ENCODE measurements around the gene NUDT17. TPM values are rescaled to one million over a fixed set of nuclear protein-coding genes. Genes with fewer than 3 reads are reported as not detected.

The NUDT17 gene
- total and polyA plus RNA-seq, 9 of the 15 experiments (the other 6 are each of a cell fraction or from before 2014, with no cell fraction given), result 2.1 to 10.0 (median 6.1) TPM

DNA sequence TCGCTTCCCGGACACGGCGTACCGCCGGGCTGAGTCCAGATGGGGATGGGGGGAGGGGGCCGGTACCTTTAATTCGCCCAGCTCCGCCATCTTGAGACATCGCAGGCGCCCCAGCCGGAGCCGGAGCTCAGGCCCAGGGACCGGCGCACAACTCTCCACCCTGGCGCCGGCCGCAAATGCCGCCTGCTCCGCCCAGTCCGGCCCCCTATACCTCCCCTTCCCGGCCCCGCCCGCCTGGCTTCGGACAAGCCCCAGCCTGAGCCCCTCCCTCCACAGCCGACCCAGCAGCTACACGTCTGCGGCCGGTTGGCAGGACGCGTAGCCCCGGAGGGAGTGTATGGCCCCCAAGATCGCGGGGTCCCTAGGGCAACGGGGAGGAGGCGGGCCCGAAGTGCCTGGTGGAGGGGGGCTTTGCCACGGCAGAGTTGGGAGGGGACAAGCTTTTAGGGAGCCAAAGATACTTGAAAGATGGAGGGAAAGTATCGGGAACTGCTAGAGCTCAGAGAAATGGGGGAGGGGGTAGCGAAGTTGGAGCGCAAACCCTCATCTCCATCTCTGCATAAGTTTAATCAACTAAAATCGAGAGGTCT, 13.6 kb downstream of the NUDT17 start, which contains the start of gene PIAS3 (continued):
- TF ChIP-seq ZNF507 (tag; conservative IDR thresholded peaks at IDR 0.05) (no peak), ATF7 (IDR thresholded peaks at IDR 0.05) (peak; percentile 44), BCOR (IDR thresholded peaks at IDR 0.05) (no peak; the same call in 1 of the 2 replicates), CREB1 (IDR thresholded peaks at IDR 0.05) (no peak), CREB1 (CRISPR knock-in tag; IDR thresholded peaks at IDR 0.05) (no peak; the same call in 1 of the 2 replicates), NR2C1 (IDR thresholded peaks at IDR 0.05) (no peak), NR2C1 (tag; IDR thresholded peaks at IDR 0.05) (no peak), TCF3 (CRISPR knock-in tag; IDR thresholded peaks at IDR 0.05) (no peak), ZBTB17 (CRISPR knock-in tag; IDR thresholded peaks at IDR 0.05) (0 out of 2 replicates have a peak, but pooled peaks have one; percentile 33), TBL1XR1 (IDR thresholded peaks at IDR 0.05; ENCODE audit: low read length in 2 of 2) (0 out of 4 replicates have a peak, but pooled peaks of 1 of the 2 experiments have one; percentile 35), ZC3H4 (CRISPR knock-in tag; IDR thresholded peaks at IDR 0.05; ENCODE audit: borderline replicate concordance) (no peak), CTBP1 (IDR thresholded peaks at IDR 0.05; ENCODE audit: borderline replicate concordance) (peak; percentile 20), GTF2E2 (tag; IDR thresholded peaks at IDR 0.05) (peak; percentile 52; the same call in 1 of the 2 replicates), SMARCC2 (IDR thresholded peaks at IDR 0.05; ENCODE audit: low read depth) (0 out of 2 replicates have a peak, but pooled peaks have one; percentile 48), BRD4 (IDR thresholded peaks at IDR 0.05) (no peak), ZZZ3 (IDR thresholded peaks at IDR 0.05) (no peak), ERF (CRISPR knock-in tag; IDR thresholded peaks at IDR 0.05) (no peak), ZNF79 (CRISPR knock-in tag; IDR thresholded peaks at IDR 0.05; ENCODE audit: low read depth) (no peak)
- TF ChIP-seq, protein P1, sequence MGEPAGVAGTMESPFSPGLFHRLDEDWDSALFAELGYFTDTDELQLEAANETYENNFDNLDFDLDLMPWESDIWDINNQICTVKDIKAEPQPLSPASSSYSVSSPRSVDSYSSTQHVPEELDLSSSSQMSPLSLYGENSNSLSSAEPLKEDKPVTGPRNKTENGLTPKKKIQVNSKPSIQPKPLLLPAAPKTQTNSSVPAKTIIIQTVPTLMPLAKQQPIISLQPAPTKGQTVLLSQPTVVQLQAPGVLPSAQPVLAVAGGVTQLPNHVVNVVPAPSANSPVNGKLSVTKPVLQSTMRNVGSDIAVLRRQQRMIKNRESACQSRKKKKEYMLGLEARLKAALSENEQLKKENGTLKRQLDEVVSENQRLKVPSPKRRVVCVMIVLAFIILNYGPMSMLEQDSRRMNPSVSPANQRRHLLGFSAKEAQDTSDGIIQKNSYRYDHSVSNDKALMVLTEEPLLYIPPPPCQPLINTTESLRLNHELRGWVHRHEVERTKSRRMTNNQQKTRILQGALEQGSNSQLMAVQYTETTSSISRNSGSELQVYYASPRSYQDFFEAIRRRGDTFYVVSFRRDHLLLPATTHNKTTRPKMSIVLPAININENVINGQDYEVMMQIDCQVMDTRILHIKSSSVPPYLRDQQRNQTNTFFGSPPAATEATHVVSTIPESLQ (CRISPR knock-in tag; IDR thresholded peaks at IDR 0.05), result no peak
- TF ChIP-seq, protein P2, sequence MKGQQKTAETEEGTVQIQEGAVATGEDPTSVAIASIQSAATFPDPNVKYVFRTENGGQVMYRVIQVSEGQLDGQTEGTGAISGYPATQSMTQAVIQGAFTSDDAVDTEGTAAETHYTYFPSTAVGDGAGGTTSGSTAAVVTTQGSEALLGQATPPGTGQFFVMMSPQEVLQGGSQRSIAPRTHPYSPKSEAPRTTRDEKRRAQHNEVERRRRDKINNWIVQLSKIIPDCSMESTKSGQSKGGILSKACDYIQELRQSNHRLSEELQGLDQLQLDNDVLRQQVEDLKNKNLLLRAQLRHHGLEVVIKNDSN (CRISPR knock-in tag; IDR thresholded peaks at IDR 0.05), result no peak
- TF ChIP-seq, protein P3, sequence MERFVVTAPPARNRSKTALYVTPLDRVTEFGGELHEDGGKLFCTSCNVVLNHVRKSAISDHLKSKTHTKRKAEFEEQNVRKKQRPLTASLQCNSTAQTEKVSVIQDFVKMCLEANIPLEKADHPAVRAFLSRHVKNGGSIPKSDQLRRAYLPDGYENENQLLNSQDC (CRISPR knock-in tag; IDR thresholded peaks at IDR 0.05), result no peak
- TF ChIP-seq, protein P4, sequence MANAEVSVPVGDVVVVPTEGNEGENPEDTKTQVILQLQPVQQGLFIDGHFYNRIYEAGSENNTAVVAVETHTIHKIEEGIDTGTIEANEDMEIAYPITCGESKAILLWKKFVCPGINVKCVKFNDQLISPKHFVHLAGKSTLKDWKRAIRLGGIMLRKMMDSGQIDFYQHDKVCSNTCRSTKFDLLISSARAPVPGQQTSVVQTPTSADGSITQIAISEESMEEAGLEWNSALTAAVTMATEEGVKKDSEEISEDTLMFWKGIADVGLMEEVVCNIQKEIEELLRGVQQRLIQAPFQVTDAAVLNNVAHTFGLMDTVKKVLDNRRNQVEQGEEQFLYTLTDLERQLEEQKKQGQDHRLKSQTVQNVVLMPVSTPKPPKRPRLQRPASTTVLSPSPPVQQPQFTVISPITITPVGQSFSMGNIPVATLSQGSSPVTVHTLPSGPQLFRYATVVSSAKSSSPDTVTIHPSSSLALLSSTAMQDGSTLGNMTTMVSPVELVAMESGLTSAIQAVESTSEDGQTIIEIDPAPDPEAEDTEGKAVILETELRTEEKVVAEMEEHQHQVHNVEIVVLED (CRISPR knock-in tag; IDR thresholded peaks at IDR 0.05), result no peak
- TF ChIP-seq, protein P5, sequence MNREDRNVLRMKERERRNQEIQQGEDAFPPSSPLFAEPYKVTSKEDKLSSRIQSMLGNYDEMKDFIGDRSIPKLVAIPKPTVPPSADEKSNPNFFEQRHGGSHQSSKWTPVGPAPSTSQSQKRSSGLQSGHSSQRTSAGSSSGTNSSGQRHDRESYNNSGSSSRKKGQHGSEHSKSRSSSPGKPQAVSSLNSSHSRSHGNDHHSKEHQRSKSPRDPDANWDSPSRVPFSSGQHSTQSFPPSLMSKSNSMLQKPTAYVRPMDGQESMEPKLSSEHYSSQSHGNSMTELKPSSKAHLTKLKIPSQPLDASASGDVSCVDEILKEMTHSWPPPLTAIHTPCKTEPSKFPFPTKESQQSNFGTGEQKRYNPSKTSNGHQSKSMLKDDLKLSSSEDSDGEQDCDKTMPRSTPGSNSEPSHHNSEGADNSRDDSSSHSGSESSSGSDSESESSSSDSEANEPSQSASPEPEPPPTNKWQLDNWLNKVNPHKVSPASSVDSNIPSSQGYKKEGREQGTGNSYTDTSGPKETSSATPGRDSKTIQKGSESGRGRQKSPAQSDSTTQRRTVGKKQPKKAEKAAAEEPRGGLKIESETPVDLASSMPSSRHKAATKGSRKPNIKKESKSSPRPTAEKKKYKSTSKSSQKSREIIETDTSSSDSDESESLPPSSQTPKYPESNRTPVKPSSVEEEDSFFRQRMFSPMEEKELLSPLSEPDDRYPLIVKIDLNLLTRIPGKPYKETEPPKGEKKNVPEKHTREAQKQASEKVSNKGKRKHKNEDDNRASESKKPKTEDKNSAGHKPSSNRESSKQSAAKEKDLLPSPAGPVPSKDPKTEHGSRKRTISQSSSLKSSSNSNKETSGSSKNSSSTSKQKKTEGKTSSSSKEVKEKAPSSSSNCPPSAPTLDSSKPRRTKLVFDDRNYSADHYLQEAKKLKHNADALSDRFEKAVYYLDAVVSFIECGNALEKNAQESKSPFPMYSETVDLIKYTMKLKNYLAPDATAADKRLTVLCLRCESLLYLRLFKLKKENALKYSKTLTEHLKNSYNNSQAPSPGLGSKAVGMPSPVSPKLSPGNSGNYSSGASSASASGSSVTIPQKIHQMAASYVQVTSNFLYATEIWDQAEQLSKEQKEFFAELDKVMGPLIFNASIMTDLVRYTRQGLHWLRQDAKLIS (CRISPR knock-in tag; IDR thresholded peaks at IDR 0.05), result no peak
